Measurements from ENCODE around the gene NLK.
"Not testable (repeated sequence)": the region's sequence is repeated elsewhere in the genome, so short reads cannot be mapped to it uniquely, and the experiment has no call there.

NLK gene

DNA sequence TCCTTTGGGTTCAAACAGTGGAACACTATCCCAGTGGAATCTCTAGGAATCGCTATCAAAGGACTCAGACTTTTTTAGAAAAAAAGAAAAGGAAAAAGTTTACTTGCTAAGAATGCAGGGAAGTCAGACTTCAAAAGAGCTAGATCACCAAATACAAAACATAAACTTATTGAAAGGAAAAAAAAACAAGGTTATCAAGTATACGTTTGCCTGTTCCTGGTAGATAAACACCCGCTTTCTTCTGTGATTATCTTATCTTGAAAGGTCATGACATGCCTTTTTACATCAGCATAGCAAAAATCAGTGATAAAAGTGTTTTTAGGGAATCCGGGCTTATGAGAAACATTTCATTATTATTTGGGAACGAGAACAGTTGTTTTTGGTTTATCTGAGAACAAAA, 147.2 kb downstream of the NLK start:
- no peak for DNase-seq (ENCODE audit: low read depth in 4 of 4, low spot score in 1 of 4)

GRCh38 chr17:28191018-28191417, 148.5 kb downstream of the NLK start:
- DNase-seq (ENCODE audit: low read depth in 4 of 4, low spot score in 1 of 4): no peak

DNA sequence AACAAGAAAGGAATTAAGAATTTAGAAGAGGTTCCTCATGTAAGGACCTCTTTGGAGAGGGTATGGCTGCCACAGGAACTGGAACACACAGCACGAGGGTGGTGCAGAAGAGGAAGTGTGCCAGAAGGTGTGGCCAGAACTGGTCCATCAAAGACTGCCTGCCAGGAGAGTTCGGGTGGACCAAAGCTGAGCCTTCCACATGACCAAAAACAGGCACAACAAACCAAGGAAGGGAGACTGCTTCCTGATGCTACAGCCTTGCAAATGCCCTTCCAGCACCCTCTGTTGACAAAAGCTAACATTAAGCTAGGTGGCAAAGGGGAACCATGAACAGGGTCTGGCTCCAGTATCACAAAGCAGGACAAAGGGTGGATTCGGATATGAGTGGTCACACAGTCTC, 150.8 kb downstream of the NLK start:
- no peak for DNase-seq (ENCODE audit: low read depth in 4 of 4, low spot score in 1 of 4)

- no peak for DNase-seq (ENCODE audit: low read depth in 4 of 4, low spot score in 1 of 4)
These were observed 151.9 kb downstream of the NLK start for GRCh38 chr17:28194382-28194781.

GRCh38 chr17:28196636-28197035, 154.2 kb downstream of the NLK start:
- no peak for DNase-seq (ENCODE audit: low read depth in 4 of 4, low spot score in 1 of 4)

- no peak for DNase-seq (ENCODE audit: low read depth in 4 of 4, low spot score in 1 of 4)
These were observed 156.6 kb downstream of the NLK start for GRCh38 chr17:28199115-28199514.

DNA sequence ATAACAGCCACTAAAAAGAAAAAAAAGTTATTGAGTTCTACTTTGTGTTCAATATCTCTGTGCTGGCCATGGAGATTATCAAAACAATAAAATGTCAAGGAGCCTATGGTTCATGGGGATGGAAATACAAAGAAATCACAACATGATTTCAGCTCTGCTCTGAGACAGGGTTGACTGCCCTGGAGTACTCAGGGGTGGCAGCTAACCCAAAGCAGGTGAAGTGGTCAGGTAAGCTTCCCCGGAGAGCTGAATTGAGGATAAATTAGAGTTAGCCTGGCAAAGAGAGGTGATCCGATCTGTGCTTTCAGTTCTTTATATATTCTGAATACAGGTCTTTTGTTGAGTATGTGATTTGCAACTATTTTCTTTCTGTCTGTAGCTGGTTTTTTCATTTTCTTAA, 157.3 kb downstream of the NLK start:
- DNase-seq (ENCODE audit: low read depth in 4 of 4, low spot score in 1 of 4): no peak

GRCh38 chr17:28201315-28201714, 158.8 kb downstream of the NLK start:
- DNase-seq (ENCODE audit: low read depth in 4 of 4, low spot score in 1 of 4): no peak

GRCh38 chr17:28204244-28204643, 161.8 kb downstream of the NLK start:
- no peak for DNase-seq (ENCODE audit: low read depth in 4 of 4, low spot score in 1 of 4)

DNA sequence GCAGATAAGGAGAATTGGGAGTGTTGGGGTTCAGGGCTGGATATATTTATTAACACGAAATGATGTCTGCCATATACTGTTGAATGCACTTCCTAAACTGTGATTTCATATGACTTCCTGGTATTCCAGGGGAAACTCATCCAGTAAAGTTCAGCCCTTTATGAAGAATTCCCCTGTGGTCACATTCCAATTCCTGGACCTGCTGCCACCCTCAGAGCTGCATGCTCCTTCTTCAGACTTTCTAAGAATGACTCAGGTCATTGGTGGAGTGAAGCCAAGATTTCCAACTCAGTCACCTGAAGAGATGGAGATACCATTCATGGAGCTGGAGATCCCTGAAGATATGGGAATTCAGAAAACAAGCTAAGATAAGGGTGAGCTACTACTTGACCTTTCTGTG, 162.3 kb downstream of the NLK start:
- no peak for DNase-seq (ENCODE audit: low read depth in 4 of 4, low spot score in 1 of 4)

GRCh38 chr17:28206292-28206691, 163.8 kb downstream of the NLK start:
- DNase-seq (ENCODE audit: low read depth in 4 of 4, low spot score in 1 of 4): no peak

- no peak for DNase-seq (ENCODE audit: low read depth in 4 of 4, low spot score in 1 of 4)
These were observed 169.3 kb downstream of the NLK start for GRCh38 chr17:28211811-28212210.

DNA sequence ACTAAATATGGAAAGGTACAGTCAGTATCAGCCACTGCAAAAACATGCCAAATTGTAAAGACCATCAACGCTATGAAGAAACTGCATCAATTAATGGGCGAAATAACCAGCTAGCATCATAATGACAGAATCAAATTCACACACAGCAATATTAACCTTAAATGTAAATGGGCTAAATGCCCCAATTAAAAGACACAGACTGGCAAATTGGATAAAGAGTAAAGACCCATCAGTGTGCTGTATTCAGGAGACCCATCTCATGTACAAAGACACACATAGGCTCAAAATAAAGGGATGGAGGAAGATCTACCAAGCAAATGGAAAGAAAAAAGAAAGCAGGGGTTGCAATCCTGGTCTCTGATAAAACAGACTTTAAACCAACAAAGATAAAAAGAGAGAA, 171.1 kb downstream of the NLK start:
- not testable (repeated sequence) for DNase-seq (ENCODE audit: low read depth in 4 of 4, low spot score in 1 of 4)

DNA sequence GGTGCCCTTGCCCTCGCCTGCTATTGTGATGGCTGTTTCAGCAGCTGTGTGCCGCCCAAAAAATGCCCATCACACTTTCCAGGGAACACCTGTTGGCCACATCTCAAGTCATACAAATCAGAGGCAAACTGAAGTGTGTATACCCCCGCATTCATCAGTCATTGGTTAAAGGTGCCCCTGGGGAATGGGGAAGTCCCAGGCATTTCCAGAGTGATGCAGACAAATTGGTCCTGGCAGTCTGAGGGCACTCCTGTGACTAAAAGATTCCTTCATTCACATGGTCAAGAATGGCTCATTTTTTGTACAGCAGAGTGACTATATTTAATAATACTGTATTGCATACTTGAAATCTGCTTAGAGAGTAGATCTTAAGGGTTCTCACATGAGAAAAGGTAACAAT, 173.6 kb downstream of the NLK start:
- DNase-seq (ENCODE audit: low read depth in 4 of 4, low spot score in 1 of 4): no peak

DNA sequence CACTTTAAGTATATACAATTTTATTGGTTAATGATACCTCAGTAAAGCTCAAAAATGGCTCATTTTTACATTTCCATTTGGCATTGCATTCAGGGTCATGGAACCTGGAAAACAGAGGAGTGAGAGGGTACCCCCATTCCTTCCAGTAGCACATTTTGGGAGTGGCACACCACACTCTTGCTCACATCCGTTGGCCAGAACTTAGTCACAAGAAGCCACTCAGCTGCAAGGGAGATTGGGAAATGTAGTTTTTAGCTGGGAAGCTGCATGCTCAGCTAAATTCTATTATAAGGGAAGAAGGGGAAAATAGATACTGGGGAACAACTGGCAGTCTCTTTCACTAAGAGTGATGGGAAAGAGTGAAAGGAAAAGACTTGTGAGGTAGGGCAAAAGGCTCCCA, 174.1 kb downstream of the NLK start:
- DNase-seq (ENCODE audit: low read depth in 4 of 4, low spot score in 1 of 4): no peak

- no peak for DNase-seq (ENCODE audit: low read depth in 4 of 4, low spot score in 1 of 4)
These were observed 177.3 kb downstream of the NLK start for GRCh38 chr17:28219771-28220170.

GRCh38 chr17:28221751-28222414, 179.4 kb downstream of the NLK start:
- no peak for DNase-seq (ENCODE audit: low read depth in 4 of 4, low spot score in 1 of 4)

GRCh38 chr17:28225271-28225670, 182.8 kb downstream of the NLK start:
- no peak for DNase-seq (ENCODE audit: low read depth in 4 of 4, low spot score in 1 of 4)

GRCh38 chr17:28225867-28226266, 183.4 kb downstream of the NLK start:
- no peak for DNase-seq (ENCODE audit: low read depth in 4 of 4, low spot score in 1 of 4)

- no peak for DNase-seq (ENCODE audit: low read depth in 4 of 4, low spot score in 1 of 4)
These were observed 184.3 kb downstream of the NLK start for GRCh38 chr17:28226563-28227315.

DNA sequence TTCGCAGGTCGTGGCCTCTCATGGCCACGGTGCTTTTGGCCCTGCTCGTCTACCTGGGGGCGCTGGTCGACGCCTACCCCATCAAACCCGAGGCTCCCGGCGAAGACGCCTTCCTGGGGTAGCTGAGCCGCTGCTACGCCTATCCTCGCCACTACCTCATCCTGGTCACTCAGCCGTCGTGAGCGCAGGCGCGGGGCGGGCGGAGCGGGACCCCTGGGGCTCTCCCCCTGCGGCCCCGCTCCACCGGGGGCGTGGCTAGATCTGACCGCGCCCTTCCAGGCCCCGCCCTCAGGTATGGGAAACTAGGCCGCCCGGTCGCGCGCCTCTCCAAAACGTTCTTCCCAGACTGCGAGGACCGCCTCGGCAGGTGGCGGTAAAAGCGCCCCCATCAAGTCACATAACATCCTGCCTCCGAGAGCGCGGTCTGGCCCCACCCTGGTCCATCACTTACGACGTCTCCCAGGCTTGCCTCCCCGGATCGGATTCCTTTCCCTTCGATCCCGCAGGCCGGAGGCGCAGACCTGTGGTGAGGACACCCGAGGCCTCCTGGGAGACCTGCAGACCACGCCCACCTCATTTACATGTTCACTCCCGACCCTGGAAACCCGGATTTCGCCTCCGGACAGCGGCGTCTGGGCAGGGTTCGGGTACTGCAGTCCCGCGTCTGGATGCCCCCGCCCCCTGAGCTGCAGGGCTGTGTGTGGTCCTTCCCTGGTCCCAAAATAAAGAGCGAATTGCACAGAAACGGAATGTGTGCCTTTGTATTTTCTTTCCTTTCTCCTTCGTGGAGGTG, 185.0 kb downstream of the NLK start:
- DNase-seq (ENCODE audit: low read depth in 4 of 4, low spot score in 1 of 4): peak in 1 of 4 experiments; percentile 14
